ES-I3 (cell line): Measurements from ENCODE around the gene EIF4E1B.

Source experiments
- H3K36me3 ChIP-seq: 2 replicates; pipeline ENCODE4 v1.6.1; 2013; ENCODE audit warnings: mild to moderate bottlenecking, low read length, control low read depth, moderate library complexity; ENCODE audit not compliant: insufficient read depth
- H3K4me1 ChIP-seq: 2 replicates; pipeline ENCODE4 v1.6.1; 2013; ENCODE audit warnings: mild to moderate bottlenecking, control low read depth, low read length; ENCODE audit not compliant: insufficient read depth
- H3K9ac ChIP-seq: 2 replicates; pipeline ENCODE4 v1.6.1; 2013; ENCODE audit warnings: low read depth, mild to moderate bottlenecking, low read length, moderate library complexity
- H3K9me3 ChIP-seq: 2 replicates; pipeline ENCODE4 v1.6.1; 2013; ENCODE audit warnings: mild to moderate bottlenecking, low read length, moderate library complexity; ENCODE audit not compliant: control insufficient read depth, insufficient read depth

EIF4E1B gene

DNA sequence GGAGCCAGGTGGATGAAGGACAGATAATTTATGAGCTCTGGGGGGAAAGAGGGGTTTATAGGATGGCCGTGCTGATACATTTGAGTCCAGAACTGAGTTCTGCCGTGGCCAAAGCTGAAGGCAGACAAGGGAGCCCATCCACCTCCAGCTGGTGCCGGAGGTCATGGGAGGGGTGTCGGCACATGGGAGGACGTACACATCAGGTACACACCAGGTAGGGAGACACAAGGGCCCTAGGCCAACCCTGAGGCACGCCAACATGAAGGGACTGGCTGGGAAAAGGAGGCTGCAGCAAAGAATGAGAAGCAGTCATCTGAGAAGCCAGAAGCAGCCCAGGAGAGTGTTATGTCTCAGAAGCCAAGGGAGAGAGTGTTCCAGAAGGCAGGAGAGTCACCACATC lies 18.5 kb upstream of the EIF4E1B start:
- Histone ChIP-seq H3K36me3 (no peaks in the 10 kb centered on the region), H3K9ac (no peak overlapping the region)

DNA sequence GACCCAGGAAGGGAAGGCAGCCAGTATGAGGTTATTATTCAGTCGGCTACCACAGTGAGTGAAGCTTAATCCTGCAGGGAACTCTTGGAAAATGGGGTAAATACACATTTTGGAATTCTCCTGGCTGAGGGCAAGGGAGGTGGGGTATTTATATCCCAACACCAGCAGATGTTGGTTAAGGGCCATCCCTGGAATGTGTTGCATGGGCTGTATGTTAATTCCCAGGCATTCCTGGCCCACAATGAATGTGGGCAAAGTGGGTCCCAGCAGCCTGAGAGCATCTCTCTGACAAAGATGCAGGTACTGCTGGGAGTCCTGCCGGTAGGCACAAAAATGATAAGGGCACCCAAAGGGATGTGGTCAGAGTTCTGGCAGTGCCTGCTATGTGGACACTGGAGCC lies 17.6 kb upstream of the EIF4E1B start:
- Histone ChIP-seq H3K4me1 (peaks cover 10% of the 10 kb centered on the region; the same call in 1 of the 2 replicates), H3K9ac (no peak overlapping the region), H3K9me3 (no peaks in the 10 kb centered on the region)

More for the DNA sequence above, 18.5 kb upstream of the EIF4E1B start:
- Histone ChIP-seq H3K4me1 (peaks cover 10% of the 10 kb centered on the region; the same call in 1 of the 2 replicates), H3K9me3 (no peaks in the 10 kb centered on the region)

DNA sequence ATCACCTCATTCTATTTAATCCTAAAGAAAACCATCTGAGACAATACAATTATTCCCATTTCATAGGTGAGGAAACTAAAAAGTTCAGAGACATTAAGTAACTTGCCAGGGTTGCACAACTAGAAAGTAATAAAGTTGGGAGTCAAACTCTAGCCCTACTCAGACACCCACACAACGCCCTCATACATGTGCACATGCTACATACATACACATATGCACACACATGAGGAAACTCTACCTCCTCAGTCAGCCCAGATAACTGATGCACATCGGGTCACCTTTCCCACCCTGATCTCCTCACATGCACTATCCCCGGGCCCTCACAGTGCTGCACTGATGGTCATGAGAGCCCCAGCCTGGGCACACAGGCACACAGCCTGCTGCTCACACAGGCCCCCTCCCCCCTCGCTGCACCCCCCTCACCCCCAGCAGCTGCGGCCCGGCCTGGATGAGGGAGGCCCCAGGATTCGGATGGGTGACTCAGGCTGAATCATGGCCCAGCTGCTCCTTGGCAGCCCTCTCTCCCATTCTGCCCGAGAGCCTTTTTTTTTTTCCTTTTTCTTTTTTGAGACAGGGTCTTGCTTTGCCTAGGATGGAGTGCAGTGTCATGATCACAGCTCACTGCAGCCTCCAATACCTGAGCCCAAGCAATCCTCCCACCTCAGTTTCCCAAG lies 15.5 kb upstream of the EIF4E1B start:
- no peaks in the 10 kb centered on the region for H3K9me3 ChIP-seq

More for the DNA sequence above, 17.6 kb upstream of the EIF4E1B start:
- H3K36me3 ChIP-seq, result no peaks in the 10 kb centered on the region

DNA sequence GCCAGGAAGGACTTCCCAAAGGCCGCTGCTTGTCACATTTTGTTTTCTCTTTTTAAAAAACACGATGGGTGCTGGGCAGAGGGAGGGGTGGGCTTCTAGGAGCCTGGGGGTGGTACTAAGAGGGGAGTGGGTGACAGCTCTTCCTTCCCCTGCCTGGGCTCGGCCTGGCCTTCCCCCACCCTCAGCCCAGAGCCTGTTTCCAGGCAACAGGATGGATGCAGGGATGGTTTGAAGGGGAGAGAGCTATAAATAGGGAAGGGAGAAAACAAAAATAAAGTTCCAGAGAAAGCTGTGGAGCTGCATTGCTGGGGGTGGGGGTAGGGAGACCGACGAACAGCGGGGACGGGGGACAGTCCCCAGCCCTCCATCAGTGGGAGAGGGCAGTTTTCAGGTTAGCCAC lies 14.0 kb upstream of the EIF4E1B start:
- H3K9ac ChIP-seq, result no peak overlapping the region
- peaks cover 19% of the 10 kb centered on the region for H3K4me1 ChIP-seq
- no peaks in the 10 kb centered on the region for H3K36me3 ChIP-seq
- H3K9me3 ChIP-seq, result no peaks in the 10 kb centered on the region

More for the DNA sequence above, 15.5 kb upstream of the EIF4E1B start:
- Histone ChIP-seq H3K9ac (no peak overlapping the region), H3K4me1 (peaks cover 14% of the 10 kb centered on the region), H3K36me3 (no peaks in the 10 kb centered on the region)

DNA sequence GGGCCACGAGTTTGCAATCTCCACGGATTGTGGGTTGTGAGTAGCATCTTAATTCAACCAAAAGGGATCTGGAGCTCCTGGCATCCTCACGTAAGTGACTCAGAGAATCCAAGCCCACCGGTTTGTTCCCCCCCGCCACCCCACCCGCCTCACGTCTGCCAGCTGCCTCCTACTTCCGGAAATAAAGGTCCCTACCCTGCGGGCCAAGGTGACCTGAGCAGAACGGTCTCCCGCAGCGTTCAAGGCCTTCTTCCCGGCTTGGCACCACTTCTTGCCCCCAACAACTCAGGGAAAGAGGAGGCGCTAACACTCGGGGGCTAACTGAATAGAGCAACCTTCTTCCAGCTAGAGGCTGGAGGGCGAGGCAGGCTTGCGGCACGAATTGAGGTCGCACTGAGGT lies 11.7 kb upstream of the EIF4E1B start:
- Histone ChIP-seq H3K36me3 (no peaks in the 10 kb centered on the region), H3K4me1 (peaks cover 12% of the 10 kb centered on the region; the same call in 1 of the 2 replicates), H3K9ac (peak overlapping the region; percentile 42; the same call in 1 of the 2 replicates), H3K9me3 (no peaks in the 10 kb centered on the region)

DNA sequence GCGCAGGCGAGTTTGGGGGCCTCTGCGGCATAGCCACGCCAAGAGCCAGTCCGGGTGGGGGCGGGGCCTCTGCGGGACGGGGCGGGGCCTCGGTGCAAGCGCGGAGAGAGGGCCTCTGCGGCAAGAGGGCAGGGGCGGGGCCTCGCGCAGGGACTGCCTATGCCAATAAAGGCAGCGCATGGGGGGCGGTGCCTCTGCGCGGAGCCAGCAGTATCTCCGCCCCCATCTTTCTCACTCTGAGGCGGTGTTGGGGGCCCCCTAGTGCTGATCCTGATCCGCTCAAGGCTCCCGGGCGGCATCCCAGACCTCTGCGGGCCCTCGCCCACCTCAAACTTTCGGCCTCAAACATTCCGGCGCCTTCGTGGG lies 11.3 kb upstream of the EIF4E1B start:
- Histone ChIP-seq H3K9me3 (no peaks in the 10 kb centered on the region), H3K36me3 (no peaks in the 10 kb centered on the region), H3K4me1 (peaks cover 12% of the 10 kb centered on the region; the same call in 1 of the 2 replicates), H3K9ac (peak overlapping the region; percentile 42; the same call in 1 of the 2 replicates)

DNA sequence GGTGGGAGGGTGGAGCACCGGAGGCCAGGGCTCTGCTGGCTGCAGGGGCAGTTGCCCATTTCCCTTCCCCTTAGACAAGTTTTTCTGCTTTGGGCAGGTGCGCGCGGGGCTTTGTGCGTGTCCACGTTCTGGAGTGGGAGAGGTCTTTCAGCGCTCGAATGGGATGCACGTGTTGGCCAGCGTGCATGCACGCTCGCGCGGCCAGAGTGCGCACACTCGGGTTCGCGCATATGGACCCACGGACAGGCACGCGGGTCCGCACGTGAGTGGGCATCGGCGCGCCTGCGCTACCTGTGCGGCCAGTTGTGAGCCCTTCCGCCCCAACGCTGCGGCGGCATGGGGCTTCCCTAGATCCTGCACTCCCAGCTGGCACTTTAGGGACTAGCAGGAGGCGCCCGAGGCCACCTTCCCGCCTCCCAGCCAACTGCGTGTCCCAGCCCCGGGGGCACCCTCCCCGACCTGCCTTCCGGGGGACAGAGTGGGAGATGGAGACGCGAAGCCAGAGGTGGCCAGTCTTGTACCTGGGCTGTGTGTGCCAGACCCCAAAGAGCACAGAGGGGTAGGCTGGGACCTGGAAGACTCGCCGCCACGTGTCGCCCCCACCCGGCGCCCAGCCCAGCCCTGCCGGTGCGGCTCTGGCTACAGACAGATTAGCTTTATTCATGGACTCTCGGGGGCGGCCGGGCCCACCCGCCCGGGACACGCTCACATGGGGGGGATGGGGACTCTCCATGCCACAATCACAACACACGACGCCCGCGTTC lies 10.7 kb upstream of the EIF4E1B start:
- peaks cover 12% of the 10 kb centered on the region; the same call in 1 of the 2 replicates for H3K4me1 ChIP-seq
- no peaks in the 10 kb centered on the region for H3K9me3 ChIP-seq
- H3K36me3 ChIP-seq, result no peaks in the 10 kb centered on the region
- peak overlapping the region; percentile 24; the same call in 1 of the 2 replicates for H3K9ac ChIP-seq

DNA sequence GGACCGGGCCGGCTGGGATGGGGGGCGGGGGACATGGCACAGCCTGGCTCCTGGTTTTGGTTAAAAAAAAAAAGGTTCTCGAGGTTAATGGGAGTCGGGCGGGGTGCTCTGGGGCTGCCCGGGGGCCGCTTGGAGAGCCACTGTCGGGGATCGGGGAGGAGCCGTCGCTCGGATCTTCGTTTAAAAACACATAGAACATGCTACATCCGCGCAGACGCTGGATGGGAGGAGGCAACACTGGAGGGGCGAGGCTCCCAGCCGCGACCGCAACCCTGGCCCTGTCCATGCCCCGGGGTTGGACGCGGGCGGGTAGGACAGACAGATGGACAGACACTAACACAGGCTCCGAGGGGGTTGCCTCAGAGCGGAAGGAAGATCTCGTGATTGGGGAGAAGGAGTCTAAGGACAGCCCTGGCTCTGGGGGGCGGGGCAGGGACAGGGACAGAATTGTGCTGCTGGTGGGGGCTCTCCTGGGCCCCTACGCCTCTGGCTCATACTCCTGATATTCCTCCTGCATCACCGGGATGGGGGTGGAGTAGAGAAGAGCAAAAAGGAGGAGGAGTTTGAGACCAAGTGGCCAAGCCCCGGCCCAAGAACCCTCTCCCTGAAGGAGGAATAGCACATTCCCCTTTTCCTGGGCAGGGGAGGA lies 10.0 kb upstream of the EIF4E1B start:
- H3K36me3 ChIP-seq, result no peaks in the 10 kb centered on the region
- H3K4me1 ChIP-seq, result peaks cover 12% of the 10 kb centered on the region; the same call in 1 of the 2 replicates
- no peaks in the 10 kb centered on the region for H3K9me3 ChIP-seq
- peak overlapping the region; percentile 24; the same call in 1 of the 2 replicates for H3K9ac ChIP-seq

DNA sequence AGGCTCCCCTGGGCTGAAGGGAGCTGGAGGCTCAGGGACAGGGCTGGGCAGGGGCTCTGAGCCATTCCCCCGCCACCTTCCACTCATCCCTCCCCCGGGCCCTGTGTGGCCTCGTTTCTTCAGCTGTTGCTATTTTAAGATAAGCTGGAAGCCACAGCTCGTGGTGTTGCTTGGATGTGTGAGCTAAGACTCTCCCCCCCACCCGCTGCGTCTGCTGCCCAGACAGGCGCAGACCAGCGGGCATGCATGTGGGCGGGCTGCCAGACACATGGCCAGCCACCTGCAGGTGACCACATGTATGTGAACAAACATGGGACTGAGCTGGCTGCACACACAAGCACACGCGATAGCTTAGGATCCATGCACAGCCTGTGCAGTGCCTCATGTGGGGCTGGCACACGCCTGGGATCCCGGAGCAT lies 8.8 kb upstream of the EIF4E1B start:
- Histone ChIP-seq H3K9me3 (no peaks in the 10 kb centered on the region), H3K9ac (no peak overlapping the region), H3K4me1 (peaks cover 18% of the 10 kb centered on the region; the same call in 1 of the 2 replicates)

DNA sequence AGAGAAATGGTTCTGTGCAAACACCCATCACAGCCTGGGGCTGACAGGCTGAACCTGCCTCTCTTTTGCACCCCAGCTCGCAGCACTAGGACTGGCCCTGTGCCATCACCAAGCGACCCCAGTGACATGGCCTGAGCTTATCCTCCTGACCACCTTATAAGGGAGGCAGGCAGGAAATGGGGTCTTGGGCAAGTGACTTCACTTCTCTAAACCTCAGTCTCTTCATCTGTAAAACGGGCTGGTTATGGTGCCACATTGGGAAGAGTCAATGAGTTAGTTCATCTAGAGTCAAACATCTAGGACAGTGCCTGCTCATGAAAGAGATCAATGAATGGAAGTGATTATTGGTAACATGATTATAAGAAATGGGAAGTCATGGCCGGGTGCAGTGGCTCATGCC lies 6.3 kb upstream of the EIF4E1B start:
- Histone ChIP-seq H3K9ac (no peak overlapping the region), H3K36me3 (no peaks in the 10 kb centered on the region), H3K4me1 (peaks cover 24% of the 10 kb centered on the region), H3K9me3 (no peaks in the 10 kb centered on the region)

More for the DNA sequence above, 8.8 kb upstream of the EIF4E1B start:
- H3K36me3 ChIP-seq, result no peaks in the 10 kb centered on the region

DNA sequence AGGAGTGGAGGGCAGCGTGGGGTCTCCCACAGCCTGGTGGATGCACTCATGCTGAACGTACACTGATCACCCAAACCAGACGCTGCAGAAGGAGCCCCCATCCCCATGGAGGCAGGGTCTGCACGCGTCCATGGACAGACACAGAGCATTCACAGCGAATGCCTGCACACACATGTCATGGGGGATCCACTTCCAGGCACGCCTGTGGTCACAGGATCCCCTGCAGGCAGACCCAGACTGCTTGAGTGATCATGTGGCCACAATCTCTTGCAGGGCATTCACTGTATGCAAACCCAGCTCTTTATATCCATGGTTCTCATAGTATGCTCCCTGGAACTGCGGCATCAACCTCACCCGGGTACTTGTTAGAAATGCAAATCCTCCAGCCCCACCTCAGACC lies 5.5 kb upstream of the EIF4E1B start:
- peaks cover 24% of the 10 kb centered on the region for H3K4me1 ChIP-seq
- H3K9ac ChIP-seq, result no peak overlapping the region
- no peaks in the 10 kb centered on the region for H3K36me3 ChIP-seq
- H3K9me3 ChIP-seq, result no peaks in the 10 kb centered on the region

DNA sequence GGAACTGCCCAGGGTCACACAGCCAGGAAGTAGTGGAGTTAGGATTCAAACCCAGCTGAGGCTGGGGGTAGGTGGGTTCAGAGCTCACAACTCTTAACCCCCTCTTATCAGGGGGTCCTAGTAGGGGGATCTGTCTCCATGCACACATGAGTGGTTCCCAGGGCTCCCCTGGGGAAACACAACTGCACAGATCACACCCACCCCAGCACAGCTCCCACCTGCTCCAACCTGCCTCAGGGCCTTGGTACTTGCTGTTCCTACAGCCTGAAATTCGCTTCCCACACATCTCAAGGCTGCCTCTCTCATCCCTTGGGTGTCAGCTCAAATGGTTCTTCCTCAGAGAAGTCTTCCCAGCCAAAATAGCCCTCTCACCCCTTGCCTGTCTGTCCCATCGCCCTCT lies 5.0 kb upstream of the EIF4E1B start:
- Histone ChIP-seq H3K4me1 (peaks cover 24% of the 10 kb centered on the region), H3K36me3 (no peaks in the 10 kb centered on the region), H3K9me3 (no peaks in the 10 kb centered on the region), H3K9ac (no peak overlapping the region)

DNA sequence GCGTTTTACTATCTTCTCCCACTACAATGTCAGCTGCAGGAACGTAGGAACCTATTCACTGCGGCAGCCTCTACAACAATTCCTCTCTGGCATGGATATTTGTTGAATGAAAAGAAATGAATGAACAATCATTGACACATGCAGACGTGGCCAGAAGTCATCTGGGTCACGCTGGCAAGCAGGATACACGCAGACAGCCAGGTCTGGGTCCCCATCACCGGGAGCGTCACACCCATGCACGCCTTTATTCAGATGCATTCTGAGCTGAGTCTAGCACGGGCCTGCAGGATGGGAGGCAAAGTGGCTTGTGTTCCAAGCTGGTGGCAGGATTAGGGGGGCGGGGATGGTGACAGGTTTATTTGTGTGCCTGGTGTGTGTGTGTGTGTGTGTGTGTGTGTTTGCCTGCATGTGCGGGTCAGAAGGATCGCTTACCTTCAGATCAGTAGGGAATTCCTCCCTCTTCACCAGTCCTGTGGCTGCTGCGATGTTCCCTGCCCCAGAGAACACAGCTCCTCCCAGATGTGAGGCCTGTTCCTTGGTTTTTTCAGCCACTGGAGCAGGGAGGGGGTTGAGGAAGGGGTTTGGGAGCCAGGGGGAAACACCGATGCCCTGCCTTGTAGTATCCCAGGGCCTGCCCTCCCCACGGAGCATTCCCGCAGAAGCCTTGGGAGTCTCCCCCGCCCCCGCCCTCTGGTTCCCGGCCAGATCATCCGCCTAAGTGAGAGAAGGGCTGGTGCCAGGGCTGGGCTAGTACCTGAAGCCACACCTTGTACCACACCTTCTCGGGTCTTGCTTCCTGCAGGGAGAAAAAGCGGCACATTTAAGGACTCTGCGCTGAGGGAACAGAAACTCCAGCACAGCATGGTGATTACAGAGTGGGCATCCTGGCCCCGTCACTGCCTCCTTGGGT lies 4.3 kb upstream of the EIF4E1B start:
- no peak overlapping the region for H3K9ac ChIP-seq
- no peaks in the 10 kb centered on the region for H3K36me3 ChIP-seq
- H3K9me3 ChIP-seq, result no peaks in the 10 kb centered on the region
- H3K4me1 ChIP-seq, result peaks cover 24% of the 10 kb centered on the region

DNA sequence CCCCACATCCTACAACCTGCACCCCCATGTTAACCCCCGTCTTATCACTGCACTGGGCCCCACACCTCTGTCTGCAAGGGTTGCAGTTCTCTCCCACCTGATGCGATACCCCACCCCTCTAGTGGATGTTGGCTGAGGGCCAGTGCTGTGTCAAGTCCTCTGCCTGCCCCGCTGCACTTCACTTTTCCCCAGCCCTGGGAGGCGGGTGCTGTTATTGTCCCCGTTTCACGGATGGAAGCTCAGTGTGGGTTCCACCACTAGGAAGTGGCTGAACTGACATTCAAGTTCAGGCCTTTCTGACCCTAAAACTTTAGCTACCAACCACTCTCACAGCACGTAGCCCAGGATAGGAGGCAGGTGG lies 3.6 kb upstream of the EIF4E1B start:
- no peaks in the 10 kb centered on the region for H3K9me3 ChIP-seq
- H3K36me3 ChIP-seq, result no peaks in the 10 kb centered on the region
- H3K9ac ChIP-seq, result no peak overlapping the region
- peaks cover 23% of the 10 kb centered on the region for H3K4me1 ChIP-seq
